Measurements from ENCODE around the gene CLHC1. TPM values are rescaled to one million over a fixed set of nuclear protein-coding genes. Genes with fewer than 3 reads are reported as not detected.
A peak's percentile ranks its signal among the peaks of the same experiment; 100 is the strongest.

CLHC1 gene
- polyA plus RNA-seq, 1 of the 3 experiments (the other 2 are of a cell fraction) = 3.8 TPM

GRCh38 chr2:55162284-55163006 lies 69.6 kb downstream of the CLHC1 start:
- peaks cover 29 to 43% of the 10 kb centered on the region in 2 experiments for H3K4me1 ChIP-seq (ENCODE audit: control insufficient read depth in 1 of 2, insufficient read depth in 2 of 2, low read depth in 1 of 2, low read length in 1 of 2)
- no peak overlapping the region for H3K4me3 ChIP-seq (ENCODE audit: low read depth in 2 of 2, low read length in 1 of 2)
- H3K4me2 ChIP-seq = peak overlapping the region; percentile 52
- WGBS (ENCODE audit: low lambda C conversion rate) = 68% methylated on average over 11 of the region's 11 CpGs
- H3K27me3 ChIP-seq (ENCODE audit: insufficient read depth) = no peaks in the 10 kb centered on the region
- peak overlapping the region; percentile 79 to 94 for H3K27ac ChIP-seq (ENCODE audit: low read depth in 2 of 2, low read length in 1 of 2)
- H3K36me3 ChIP-seq (replicated peaks in 1 of 2; ENCODE audit: control insufficient read depth in 1 of 2, insufficient read depth in 2 of 2, low read length in 1 of 2) = no peaks in the 10 kb centered on the region
- H4K20me1 ChIP-seq (ENCODE audit: insufficient read depth) = no peaks in the 10 kb centered on the region
- peak; percentile 57 for DNase-seq
- no peaks in the 10 kb centered on the region for H3K9me3 ChIP-seq
- peak overlapping the region; percentile 78; the same call in 1 of the 2 replicates for H2AFZ ChIP-seq (ENCODE audit: low read depth)
- ChIA-PET CTCF (interaction anchor here (0.6 to 1.4 kb wide), 10 partner anchors 9 to 147 kb away, joined by 3 to 12 read pairs (median 3); no protein-coding TSS in a partner anchor), POLR2A (interaction anchor here (1.3 to 1.5 kb wide), 2 partner anchors 112 to 114 kb away, joined by 3 to 5 read pairs; partner anchors contain the start of gene RTN4)
- peak overlapping the region; percentile 1; the same call in 1 of the 2 replicates for H3K9ac ChIP-seq
- peaks cover 17% of the 10 kb centered on the region for H3F3A ChIP-seq (replicated peaks; ENCODE audit: insufficient read depth)
- peaks cover 11% of the 10 kb centered on the region for H3K79me2 ChIP-seq (ENCODE audit: insufficient read depth)
- no peaks in the 10 kb centered on the region for H3K9me2 ChIP-seq
- TF ChIP-seq GATA2 (CRISPR knock-in tag; IDR thresholded peaks at IDR 0.05) (peak; percentile 86), EP300 (IDR thresholded peaks at IDR 0.05; ENCODE audit: borderline replicate concordance in 1 of 2, low read depth in 1 of 2, low read length in 1 of 2) (peak in 1 of 2 experiments; percentile 37; a peak in 2 of 4 replicates), FOXJ3 (CRISPR knock-in tag; IDR thresholded peaks at IDR 0.05) (peak; percentile 49), RCOR1 (IDR thresholded peaks at IDR 0.05; ENCODE audit: low read length) (peak; percentile 12; the same call in 1 of the 2 replicates), TCF12 (IDR thresholded peaks at IDR 0.05) (no peak)
- TF ChIP-seq, protein P1, sequence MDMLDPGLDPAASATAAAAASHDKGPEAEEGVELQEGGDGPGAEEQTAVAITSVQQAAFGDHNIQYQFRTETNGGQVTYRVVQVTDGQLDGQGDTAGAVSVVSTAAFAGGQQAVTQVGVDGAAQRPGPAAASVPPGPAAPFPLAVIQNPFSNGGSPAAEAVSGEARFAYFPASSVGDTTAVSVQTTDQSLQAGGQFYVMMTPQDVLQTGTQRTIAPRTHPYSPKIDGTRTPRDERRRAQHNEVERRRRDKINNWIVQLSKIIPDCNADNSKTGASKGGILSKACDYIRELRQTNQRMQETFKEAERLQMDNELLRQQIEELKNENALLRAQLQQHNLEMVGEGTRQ (IDR thresholded peaks at IDR 0.05; ENCODE audit: borderline replicate concordance, low read depth, low read length) = no peak

GRCh38 chr2:55161295-55162210 lies 70.5 kb downstream of the CLHC1 start:
- DNase-seq = no peak
- H3K27ac ChIP-seq (ENCODE audit: low read depth in 2 of 2, low read length in 1 of 2) = peak overlapping the region in 1 of 2 experiments; percentile 94; a peak in 1 of 4 replicates
- H3K9ac ChIP-seq = no peak overlapping the region
- H3K4me2 ChIP-seq = no peak overlapping the region
- no peak overlapping the region for H2AFZ ChIP-seq (ENCODE audit: low read depth)
- no peaks in the 10 kb centered on the region for H3K9me3 ChIP-seq
- H3K27me3 ChIP-seq (ENCODE audit: insufficient read depth) = no peaks in the 10 kb centered on the region
- no peak for TF ChIP-seq GABPA (IDR thresholded peaks at IDR 0.05; ENCODE audit: low read depth)
- TF ChIP-seq, protein P2, sequence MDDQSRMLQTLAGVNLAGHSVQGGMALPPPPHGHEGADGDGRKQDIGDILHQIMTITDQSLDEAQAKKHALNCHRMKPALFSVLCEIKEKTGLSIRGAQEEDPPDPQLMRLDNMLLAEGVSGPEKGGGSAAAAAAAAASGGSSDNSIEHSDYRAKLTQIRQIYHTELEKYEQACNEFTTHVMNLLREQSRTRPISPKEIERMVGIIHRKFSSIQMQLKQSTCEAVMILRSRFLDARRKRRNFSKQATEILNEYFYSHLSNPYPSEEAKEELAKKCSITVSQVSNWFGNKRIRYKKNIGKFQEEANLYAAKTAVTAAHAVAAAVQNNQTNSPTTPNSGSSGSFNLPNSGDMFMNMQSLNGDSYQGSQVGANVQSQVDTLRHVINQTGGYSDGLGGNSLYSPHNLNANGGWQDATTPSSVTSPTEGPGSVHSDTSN (IDR thresholded peaks at IDR 0.05) = 0 out of 2 replicates have a peak, but pooled peaks have one; percentile 6
- H3K9me2 ChIP-seq = no peaks in the 10 kb centered on the region
- peaks cover 6% of the 10 kb centered on the region for H3K79me2 ChIP-seq (ENCODE audit: insufficient read depth)
- no peaks in the 10 kb centered on the region for H3K36me3 ChIP-seq (replicated peaks in 1 of 2; ENCODE audit: control insufficient read depth in 1 of 2, insufficient read depth in 2 of 2, low read length in 1 of 2)
- 94% methylated on average over 10 of the region's 10 CpGs for WGBS (ENCODE audit: low lambda C conversion rate)
- H4K20me1 ChIP-seq (ENCODE audit: insufficient read depth) = no peaks in the 10 kb centered on the region
- H3K4me3 ChIP-seq (ENCODE audit: low read depth in 2 of 2, low read length in 1 of 2) = no peak overlapping the region
- CTCF ChIA-PET = interaction anchor here (0.6 to 1.4 kb wide), 5 partner anchors 8 to 146 kb away, joined by 3 to 4 read pairs (median 3); no protein-coding TSS in a partner anchor
- POLR2A ChIA-PET = interaction anchor here (0.7 kb wide), 2 partner anchors 25 to 90 kb away, joined by 3 to 9 read pairs; no protein-coding TSS in a partner anchor
- H3F3A ChIP-seq (replicated peaks; ENCODE audit: insufficient read depth) = peaks cover 26% of the 10 kb centered on the region
- peaks cover 38 to 51% of the 10 kb centered on the region in 2 experiments for H3K4me1 ChIP-seq (ENCODE audit: control insufficient read depth in 1 of 2, insufficient read depth in 2 of 2, low read depth in 1 of 2, low read length in 1 of 2)

Measured in SK-N-SH (cell line).